OCI-LY3 (cell line): ENCODE data around the gene CMTM3.

Experiments used
- CTCF ChIP-seq: fragments of 200-600, 300-600 bp; sonication (generic); IDR thresholded peaks from 2 replicates; pipeline ENCODE4 v1.5.1; 2014; ENCODE audit warnings: antibody characterized with exemption, low read length, low read depth
- EZH2phosphoT487 ChIP-seq: fragments of 200-600 bp; shearing (Covaris generic); IDR thresholded peaks from 2 replicates; pipeline ENCODE4 v1.6.1; 2018; ENCODE audit warnings: antibody characterized with exemption, mixed run types, low read depth

GRCh38 chr16:66561381-66562080 lies 43.0 kb upstream of the CMTM3 start:
- TF ChIP-seq CTCF (no peak), EZH2phosphoT487 (no peak)
